Measurements from ENCODE around the gene DNAJB14.
"Not testable (repeated sequence)": the region's sequence is repeated elsewhere in the genome, so short reads cannot be mapped to it uniquely, and the experiment has no call there.

The DNAJB14 gene

DNA sequence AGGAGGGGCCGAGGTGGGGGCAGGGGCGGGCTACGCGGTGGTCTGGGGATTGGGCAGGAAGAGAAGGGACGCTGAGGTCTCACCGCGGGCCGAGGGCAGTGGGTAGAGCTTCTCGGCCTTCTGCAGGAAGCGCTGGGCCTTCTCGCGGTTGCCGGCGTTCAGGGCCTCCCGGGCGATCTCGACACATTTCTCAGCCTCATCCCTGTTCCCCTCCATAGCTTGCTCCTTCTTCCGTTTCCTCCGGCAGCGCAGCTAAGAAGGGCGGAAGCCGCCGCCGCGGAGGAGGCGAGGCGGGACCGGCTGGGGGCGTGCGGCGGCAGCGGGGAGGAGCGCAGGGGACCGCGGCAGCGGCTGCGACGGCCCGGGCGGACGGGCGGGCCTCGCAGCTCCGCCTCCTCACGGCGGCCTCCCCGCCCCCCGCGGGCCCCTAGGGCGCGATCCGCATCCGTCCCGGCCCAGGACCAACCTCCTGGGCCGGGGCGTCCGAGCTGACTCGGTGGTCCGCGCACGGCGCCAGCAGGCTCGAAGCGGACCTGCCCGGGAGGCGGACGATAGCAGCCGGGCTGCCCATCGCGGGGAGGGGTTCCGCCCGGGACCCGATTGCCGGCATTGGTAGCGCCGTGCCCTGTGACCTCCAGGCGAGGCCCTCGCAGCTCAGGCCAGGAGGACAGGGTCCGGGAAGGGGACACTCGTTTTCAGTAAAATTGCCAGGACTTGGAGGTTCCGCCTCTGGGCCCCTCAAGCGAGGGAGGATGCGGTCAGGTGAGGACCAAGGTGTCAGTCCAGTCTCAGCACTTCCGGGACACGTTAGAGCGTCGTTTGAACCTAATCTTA, at the start of gene DNAJB14:
Gene DNAJB14 (minus strand): TSS at position 263 of the 834 bp plus-strand sequence. CDS start 47 bp downstream, at position 216.
- peak; percentile 87 for DNase-seq

DNA sequence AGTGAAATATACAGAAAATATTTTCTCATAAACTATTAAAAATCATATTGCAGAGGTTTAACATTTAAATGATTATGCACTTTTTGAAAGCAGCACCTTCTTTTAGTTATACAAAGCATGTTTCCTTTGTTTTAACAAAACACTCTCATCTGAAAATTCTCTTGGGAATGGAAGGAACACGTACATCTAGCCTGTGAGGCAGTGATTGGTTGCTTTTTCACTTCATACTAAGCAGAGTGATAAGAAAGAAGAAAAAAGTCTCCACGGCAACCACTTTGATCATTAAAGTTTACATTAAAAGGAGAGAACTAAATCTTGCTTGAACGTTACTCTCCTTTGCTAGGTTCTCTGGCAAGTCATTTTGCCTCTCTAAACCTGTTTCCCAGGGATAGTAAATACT, 45.3 kb upstream of the DNAJB14 start:
- DNase-seq, result no peak

DNA sequence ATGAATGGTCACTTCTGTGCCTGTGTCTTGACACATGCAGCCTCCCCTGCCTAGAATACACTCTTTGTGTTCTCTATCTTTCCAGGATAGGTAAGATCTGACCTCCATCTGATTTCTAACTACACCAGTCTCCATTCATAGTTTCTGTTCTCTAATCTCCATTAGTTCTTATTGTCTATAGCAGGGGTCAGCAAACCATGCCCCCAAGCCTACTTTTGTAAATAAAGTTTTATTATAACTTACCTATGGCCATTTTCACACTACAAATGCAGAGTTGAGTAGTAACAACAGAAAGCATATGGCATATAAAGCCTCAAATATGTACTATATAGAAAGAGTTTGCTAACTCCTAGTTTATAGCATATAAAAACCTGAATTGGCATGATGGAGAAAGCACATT, 41.3 kb upstream of the DNAJB14 start:
- DNase-seq, result no peak

DNA sequence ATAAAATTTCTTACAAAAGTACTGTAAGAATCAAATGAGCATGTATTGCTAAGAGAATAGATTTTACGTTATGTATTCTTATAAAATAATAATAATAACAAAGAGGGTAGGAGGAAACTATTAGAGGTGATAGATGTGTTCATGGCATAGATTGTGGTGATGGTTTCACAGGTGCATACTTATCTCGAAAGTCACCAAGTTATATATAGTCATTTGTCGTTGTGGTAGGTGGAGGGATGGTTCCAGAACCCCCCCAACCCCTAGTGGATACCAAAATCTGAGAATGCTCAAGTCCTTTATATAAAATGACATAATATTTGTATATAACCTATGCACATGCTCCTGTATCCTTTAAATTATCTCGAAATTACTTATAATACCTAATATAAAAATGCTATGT, 40.4 kb upstream of the DNAJB14 start:
- DNase-seq, result no peak

DNA sequence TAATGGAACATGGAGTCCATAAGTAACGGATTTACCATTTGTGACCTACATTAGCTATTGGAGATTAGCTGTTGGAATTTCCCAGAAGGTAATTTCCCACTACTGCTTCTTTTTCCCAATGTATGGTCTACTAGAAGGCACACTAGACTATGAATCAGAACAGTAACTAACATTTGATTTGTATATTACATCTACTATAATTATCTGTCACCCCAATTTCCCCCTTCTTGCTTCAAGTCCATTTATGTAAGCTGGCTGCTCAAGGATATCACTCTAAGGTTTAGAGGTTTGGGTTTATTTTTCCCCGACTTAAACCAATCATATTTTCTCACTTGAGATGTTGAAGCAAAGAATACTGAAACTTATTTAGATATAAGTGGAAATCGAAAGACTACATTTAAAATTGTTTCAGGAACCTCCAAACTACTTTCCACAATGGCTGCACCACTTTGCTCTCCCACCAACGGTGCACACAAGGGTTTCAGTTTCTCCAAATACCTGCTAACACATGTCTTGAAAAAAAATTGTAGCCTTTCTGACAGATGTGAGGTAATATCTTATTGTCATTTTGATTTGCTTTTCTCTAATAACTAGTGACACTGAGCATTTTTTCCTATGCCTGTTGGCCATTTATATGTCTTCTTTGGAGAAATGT, 37.0 kb upstream of the DNAJB14 start:
- no peak for DNase-seq

DNA sequence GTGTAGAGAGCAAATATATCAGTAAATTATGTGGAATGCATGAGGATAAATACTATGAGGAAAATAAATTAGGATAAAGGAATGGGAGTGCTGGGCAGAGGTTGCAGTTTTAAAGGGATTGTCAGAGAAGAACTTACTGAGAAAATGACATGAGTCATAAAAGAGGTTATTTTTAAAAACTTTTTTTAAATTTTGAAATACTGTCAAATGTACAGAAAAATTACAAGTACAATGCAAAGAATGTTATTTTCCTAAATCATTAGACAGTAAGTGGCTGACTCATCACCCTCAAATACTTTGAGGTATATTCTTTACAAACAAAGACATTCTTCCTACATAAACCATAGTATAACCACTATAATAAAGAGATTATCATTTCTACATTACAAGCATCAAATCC, 33.5 kb upstream of the DNAJB14 start:
- no peak for DNase-seq

DNA sequence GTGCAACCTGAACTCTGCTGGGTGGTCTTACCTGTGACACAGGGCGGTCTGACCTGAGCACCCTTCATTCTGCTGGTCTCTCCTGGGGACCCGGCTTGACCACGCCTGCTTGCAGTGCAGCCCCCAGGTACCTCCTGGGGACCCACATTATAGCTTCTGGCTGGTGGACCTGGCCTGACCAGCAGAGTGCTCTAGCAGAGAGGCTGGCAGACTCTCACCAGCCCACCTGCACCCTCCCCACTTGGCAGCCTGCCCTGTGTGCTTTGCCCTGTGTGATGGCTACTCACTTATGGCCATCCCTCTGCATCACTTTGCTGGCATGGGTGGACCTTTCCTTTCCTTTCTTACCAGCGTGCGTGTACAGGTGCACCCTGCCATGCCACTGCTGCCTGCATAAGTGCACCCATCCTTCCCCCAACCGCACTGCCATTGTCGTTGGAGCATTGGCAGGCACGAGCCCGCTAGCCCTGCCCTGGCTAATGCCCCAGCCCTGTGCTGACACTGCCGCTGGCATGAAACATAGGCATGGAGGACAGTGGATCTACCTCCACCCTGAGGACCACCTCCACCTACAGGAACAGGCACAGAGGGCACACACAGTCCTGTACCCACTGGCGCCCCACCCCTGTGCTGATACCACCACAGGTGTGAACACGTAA, 25.2 kb upstream of the DNAJB14 start:
- no peak for DNase-seq

DNA sequence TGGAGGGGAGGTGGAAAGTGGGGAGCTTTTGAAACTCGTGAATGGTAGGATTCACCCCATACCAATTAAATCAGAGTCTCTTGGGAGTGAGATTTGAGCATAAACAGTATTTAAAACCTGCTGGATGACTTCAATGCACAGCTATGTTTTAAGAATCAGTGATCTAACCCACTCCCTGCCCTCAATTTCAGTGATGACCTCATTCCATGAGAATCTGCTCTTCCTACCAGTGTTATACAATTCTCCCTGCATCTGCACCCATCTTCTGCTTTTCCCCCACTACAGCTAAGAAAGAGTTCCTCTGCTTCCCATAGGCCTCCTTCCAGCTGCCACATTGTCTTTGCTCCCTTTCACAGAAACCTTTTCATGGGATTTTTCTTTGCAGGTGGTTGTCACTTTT, 21.9 kb upstream of the DNAJB14 start:
- no peak for DNase-seq

DNA sequence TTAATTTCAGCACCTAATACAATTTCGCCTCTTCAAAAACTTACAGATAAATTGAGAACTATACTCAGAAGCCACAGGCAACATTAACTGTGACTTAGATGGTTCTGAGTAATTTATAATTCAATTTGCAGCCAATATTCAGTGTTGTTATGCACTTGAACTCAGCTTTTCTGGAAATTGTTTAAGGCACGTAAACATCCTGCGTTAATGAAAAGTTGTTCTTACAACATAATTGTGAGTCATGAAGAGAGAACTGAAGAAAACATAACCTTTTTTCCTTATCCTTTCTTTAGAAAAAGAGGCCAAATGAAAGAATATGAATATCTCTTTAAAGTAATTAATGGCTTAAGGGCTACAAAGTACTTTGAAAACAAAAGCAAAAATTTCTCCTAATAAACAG, 20.3 kb upstream of the DNAJB14 start:
- no peak for DNase-seq

DNA sequence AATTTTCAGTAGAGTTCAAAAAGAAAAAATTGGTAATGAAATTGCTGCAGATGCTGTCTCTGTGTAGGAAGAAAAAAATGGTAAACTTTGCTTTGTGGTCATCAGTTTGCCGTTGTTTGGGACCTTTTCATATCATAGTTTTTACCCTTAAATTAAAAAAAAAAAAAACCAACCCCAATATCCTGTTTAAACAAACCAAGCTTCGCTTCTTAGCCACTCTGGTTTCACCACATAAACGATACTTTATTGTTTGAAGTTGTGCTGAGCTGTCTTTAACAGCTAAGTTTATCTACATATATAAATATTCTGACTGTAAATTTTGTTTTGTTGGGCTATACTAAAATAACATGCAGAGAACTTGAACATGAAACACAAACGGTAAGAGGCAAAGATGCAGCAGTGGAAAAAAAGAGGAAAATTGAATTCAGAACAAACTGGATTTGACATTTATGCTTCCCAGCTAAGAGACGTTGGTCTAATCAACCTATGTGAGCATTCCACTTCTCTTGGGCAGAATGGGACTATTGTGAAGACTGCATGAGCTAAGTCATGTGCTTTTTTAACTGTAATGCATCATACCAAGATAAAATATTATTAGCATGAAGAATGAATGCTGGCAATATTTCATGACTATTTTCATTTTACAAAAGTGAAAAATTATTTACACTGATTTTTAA, 19.4 kb upstream of the DNAJB14 start:
- DNase-seq, result no peak

DNA sequence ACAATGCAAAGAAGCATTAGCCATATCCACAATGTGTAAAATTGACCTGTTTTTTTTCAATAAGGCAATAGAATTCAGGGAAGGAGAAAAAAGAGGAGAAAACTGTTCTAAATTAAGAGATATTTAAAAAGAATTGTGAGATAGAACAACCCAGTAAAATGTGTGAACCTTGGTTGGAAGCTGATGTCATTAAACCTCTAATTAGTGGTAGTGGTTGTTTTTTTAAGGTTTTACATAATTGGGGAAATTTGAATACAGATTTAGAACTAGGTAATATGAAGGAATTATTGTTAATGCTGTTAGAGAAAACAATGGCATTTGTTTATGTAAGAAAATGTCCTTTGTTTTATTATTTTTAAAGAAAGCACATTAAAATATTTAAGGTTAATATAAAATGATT, 18.8 kb upstream of the DNAJB14 start:
- DNase-seq, result no peak

DNA sequence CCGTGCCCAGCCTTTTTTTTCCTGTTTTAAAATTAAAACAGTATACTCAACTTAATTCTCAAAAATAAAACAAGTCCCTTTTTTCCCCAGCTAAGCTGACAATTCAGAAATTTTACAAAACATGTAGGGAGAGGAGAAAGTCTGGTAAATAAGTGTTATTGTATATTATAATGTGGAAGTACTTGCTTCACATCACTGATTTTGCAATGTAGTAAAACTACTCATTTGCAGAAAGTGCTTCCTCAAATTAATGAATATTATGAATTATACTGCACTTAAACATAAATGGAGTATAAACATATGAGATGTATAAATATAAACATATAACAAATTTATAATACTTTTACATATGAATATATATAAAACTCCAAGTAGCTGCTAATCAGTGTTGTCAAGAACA, 15.3 kb upstream of the DNAJB14 start:
- no peak for DNase-seq

DNA sequence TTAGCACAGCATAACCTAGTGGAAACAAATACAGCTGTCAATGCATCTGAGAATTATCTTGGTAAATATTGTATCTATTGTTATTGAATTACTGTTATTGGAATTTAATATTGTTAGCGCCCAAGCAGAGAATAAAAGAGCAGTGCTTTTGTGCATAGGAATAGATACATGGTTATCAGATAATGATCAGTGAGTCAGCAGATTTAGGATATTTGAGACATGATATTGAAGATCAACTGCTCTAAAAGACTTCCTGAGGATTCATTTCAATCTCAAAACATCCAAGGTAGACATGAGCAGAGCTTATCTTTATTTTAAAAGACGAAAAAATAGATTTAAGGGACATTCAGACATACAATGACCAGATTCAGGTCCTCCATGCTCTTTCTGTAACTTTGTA, 14.2 kb upstream of the DNAJB14 start:
- no peak for DNase-seq

DNA sequence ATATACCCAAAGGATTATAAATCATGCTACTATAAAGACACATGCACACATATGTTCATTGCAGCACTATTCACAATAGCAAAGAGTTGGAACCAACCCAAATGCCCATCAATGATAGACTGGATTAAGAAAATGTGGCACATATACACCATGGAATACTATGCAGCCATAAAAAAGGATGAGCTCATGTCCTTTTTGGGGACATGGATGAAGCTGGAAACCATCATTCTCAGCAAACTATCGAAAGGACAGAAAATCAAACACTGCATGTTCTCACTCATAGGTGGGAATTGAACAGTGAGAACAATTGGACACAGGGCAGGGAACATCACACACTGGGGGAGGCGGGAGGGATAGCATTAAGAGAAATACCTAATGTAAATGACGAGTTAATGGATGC, 11.8 kb upstream of the DNAJB14 start:
- DNase-seq, result not testable (repeated sequence)

DNA sequence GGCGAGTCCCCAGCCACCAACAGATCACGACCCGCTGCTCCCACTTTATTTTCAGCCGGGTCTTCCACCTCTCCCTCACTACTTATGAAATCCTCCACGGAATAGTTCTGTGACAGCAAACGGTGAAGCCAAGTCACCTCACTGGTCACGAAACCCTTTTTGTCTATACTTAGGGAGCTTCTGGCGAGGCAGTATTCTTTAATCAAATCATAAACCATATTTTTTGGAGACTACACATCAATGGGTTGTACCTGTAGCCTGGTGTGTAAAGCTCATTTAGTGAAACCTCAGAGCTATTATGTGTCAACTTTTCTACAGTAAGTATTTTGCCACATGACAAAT, 4.5 kb upstream of the DNAJB14 start:
- DNase-seq, result no peak

DNA sequence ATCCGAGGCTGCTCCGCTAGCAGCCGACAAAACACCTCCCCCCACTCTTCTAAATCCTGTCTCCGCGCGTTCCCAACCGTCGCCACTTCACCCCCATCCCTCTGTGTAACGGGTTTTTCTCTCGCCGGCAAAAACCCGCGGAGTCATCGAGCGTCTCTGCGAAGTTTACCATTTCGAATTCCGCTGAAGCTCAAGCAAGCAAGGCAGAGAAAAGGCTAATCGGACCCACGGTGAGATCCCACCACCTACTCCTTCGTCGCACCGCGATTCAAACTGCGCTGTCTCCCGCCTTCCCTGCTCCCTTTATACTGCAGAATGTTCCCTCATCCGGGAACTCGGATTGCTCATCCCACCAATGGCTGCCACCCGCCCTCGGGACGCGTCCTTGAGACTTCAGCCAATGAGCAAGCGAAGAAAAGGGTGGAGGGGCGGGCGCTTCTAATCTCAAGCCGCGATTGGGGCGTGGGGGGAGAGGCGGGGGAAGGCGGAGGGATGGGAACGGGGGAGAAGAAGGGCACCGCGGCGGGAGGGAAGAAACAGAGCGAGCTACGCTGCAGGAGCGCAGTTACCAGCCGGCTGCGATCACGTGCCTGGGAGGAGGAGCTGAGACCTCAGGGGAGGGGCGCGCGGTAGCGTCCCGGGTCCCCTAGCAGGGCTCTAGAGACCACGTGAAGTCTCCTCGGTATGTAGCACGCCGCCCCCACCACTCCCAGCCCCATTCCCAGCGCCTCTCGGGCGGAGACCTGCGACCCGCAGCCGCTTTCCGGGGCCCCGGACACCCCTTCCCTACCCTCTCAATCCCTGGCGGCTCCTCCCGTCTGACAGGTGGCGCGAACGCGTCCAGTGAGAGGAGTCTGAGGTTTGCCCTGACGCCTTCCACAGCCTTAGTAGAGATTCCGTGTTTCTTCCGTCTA, 3.8 kb upstream of the DNAJB14 start, which contains the start of gene H2AZ1:
Gene H2AZ1 (minus strand): TSS at position 277 of the 914 bp plus-strand sequence. CDS start 105 bp downstream, at position 172.
- DNase-seq, result peak; percentile 99

DNA sequence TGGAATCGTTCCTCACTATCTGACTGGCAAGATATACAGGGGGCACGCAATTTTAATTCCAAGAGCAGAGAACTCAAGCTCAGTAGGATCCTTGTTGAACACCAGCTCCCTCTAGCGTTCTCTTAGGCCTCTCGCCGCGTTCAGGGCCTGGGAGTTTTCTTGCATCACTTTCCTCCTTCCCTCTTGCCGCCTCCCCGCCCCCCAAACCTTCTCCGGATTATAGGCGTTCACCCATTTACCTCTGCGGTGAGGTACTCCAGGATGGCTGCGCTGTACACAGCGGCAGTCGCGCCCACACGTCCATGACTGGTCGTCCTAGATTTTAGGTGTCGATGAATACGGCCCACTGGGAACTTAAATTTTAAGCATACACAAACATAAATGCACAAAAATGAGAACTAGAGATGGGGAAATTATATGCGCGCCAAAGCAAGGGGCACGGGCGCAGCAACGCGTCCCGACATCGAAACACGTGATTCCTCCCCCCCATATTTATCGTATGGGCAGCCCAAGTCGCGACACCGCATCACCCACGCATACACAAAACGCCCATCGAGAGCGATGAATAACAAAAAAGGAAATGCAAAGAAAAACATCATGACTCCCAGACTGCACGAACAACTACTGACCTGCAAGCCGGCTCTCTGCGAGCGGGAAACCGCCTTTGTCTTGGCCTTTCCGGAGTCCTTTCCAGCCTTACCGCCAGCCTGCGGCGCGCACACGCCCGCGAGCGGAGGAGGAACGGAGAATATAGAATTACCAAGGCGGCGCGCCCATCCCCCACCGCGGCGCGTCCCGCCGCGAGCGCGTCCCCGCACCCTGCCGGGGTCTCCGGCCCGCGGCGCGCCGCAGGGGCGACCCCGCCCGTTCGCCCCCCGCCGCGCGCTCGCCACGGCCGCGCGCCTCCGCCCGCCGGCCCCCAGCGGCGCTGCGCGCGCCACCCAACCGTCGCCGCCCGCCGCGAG, 2.9 kb upstream of the DNAJB14 start:
- peak; percentile 90 for DNase-seq

DNA sequence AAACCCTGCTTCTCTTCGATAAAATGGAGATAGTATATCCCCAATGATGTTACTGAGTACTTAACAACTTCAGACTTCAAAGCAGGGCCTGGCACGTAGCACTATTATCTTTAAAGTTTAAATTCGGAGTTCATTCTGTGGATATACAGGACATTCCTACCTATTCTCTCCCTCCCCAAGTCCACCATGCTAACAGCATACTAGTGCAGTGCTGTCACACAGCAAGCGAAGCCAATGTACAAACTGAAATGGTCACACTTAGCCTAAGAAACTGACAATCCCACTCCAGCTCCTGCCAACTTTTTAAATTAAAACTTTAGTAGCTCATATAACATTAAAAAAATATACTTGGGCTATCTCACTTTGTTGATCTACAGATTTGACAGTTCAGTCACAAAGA, 1.2 kb upstream of the DNAJB14 start:
- no peak for DNase-seq

DNA sequence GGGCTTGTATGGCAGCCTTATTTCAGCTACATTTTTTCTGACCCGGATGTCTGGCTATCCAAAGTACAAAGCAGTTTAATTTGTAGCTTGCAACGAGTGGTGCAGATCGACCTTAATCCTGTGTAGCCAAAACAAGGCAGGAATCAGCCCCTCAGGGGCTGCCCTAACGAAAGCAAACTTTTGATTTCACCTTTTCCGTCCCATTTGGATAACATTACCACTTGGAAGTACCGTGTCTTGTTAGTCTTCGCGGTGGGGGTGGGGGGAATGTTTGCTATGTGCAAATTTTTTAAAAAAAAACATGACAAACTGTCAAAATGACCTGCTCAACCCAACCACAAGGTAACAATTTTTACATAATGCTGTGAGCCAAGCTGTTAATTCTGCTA, 766 bp upstream of the DNAJB14 start:
- no peak for DNase-seq

DNA sequence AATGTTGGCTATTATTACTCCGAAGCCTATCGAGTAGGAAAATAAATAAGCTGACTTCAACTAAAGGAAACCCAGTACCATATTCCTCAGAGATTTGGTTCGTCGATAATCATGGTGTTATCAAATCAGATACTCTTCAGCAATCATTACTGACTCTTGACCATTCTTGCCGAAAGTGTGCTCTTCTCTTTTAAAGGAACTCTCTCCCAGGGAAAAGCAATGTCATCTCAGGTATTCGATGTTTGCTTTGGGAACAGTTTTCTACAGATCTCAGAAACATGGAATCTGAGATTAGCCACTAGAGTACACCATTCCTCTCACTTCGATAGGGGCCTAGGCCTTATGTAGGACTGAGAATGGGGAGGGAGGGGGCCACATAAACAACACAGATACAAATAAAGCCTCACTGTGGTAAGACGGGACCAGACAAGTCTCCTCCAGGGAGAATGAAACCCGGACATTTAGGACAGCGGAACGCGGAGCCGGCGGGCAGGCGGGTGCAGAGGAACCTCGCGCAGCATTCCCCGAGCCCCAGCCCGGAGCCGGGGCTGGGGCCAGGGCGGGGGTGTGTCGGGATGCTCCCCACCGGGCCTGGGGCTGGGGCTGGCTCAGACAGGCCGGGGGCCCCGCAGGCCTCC, 581 bp downstream of the DNAJB14 start:
- no peak for DNase-seq

All from right forelimb (tissue), 1 donor.